Neural cell (in vitro differentiated cells): ENCODE results near the gene KLK6. TPM values are rescaled to one million over a fixed set of nuclear protein-coding genes. Genes with fewer than 3 reads are reported as not detected.

Source experiments
- H2AFZ ChIP-seq: fragments of 200-600, 300-800 bp; sonication (generic), shearing (Covaris generic); 2 replicates; pipeline ENCODE4 v1.6.0; 2014; ENCODE audit warnings: low read depth, mild to moderate bottlenecking, antibody characterized with exemption, low read length, moderate library complexity
- H3F3A ChIP-seq: fragments of 200-600 bp; shearing (Covaris generic); 2 replicates; pipeline ENCODE4 v1.6.1; 2016; ENCODE audit warnings: mild to moderate bottlenecking, moderate library complexity, mixed read lengths, antibody characterized with exemption, low read length; ENCODE audit not compliant: insufficient read depth, poor library complexity, severe bottlenecking
- H3K27ac ChIP-seq: fragments of 200-600, 300-800 bp; sonication (generic), shearing (Covaris generic); 2 replicates; pipeline ENCODE4 v1.5.1; 2014; ENCODE audit warnings: mild to moderate bottlenecking, low read length, moderate library complexity
- H3K27me3 ChIP-seq: fragments of 300-800, 200-600 bp; sonication (generic), shearing (Covaris generic); 2 replicates; pipeline ENCODE4 v1.6.0; 2014; ENCODE audit warnings: mild to moderate bottlenecking, low read depth, low read length, moderate library complexity; ENCODE audit not compliant: insufficient read depth
- H3K36me3 ChIP-seq: fragments of 300-800, 200-600 bp; sonication (generic), shearing (Covaris generic); 2 replicates; pipeline ENCODE4 v1.5.1; 2014; ENCODE audit warnings: mild to moderate bottlenecking, antibody characterized with exemption, low read length, moderate library complexity; ENCODE audit not compliant: insufficient read depth
- H3K4me2 ChIP-seq: fragments of 300-800, 200-600 bp; sonication (generic), shearing (Covaris generic); 2 replicates; pipeline ENCODE4 v1.6.0; 2014; ENCODE audit warnings: mild to moderate bottlenecking, low read length
- H3K4me3 ChIP-seq: fragments of 300-800, 200-600 bp; sonication (generic), shearing (Covaris generic); 2 replicates; pipeline ENCODE4 v1.5.1; 2014; ENCODE audit warnings: mild to moderate bottlenecking, low read length, moderate library complexity
- H3K79me2 ChIP-seq: fragments of 200-600 bp; shearing (Covaris generic); replicated peaks from 2 replicates; pipeline ENCODE4 v1.6.0; 2014; ENCODE audit warnings: mild to moderate bottlenecking, low read length, moderate library complexity; ENCODE audit not compliant: insufficient read depth
- H3K9ac ChIP-seq: fragments of 300-800, 200-600 bp; sonication (generic), shearing (Covaris generic); 2 replicates; pipeline ENCODE4 v1.6.1; 2016; ENCODE audit warnings: mild to moderate bottlenecking, low read length, mixed read lengths
- H3K9me2 ChIP-seq: fragments of 200-600 bp; shearing (Covaris generic); 2 replicates; pipeline ENCODE4 v1.6.1; 2016; ENCODE audit warnings: mild to moderate bottlenecking, low read length, mixed read lengths; ENCODE audit not compliant: insufficient read depth
- H3K9me3 ChIP-seq: fragments of 200-600, 300-800 bp; sonication (generic), shearing (Covaris generic); 2 replicates; pipeline ENCODE4 v1.6.1; 2016; ENCODE audit warnings: mild to moderate bottlenecking, mixed run types, low read length, moderate library complexity, mixed read lengths
- H4K20me1 ChIP-seq: fragments of 200-600 bp; shearing (Covaris generic); 2 replicates; pipeline ENCODE4 v1.6.1; 2016; ENCODE audit warnings: mild to moderate bottlenecking, mixed run types; ENCODE audit not compliant: insufficient read depth
- CTCF ChIP-seq: fragments of 450-650 bp; IDR thresholded peaks from 2 replicates; pipeline ENCODE4 v1.5.1; 2014; ENCODE audit warnings: antibody characterized with exemption, mild to moderate bottlenecking, moderate library complexity; ENCODE audit not compliant: poor library complexity, severe bottlenecking
- EP300 ChIP-seq: fragments of 450-650 bp; conservative IDR thresholded peaks from 2 replicates; pipeline ENCODE4 v1.6.1; 2014; ENCODE audit warnings: antibody characterized with exemption, mild to moderate bottlenecking, moderate library complexity; ENCODE audit not compliant: poor library complexity, severe bottlenecking
- EZH2 ChIP-seq: fragments of 200-600, 300-800 bp; shearing (Covaris generic), sonication (generic); IDR thresholded peaks from 2 replicates; pipeline ENCODE4 v1.6.1; 2014; ENCODE audit warnings: antibody characterized with exemption, low read length, borderline replicate concordance, mild to moderate bottlenecking; ENCODE audit not compliant: insufficient read depth, poor library complexity, severe bottlenecking
- MXI1 ChIP-seq: fragments of 450-650 bp; conservative IDR thresholded peaks from 2 replicates; pipeline ENCODE4 v1.6.1; 2014; ENCODE audit warnings: antibody characterized with exemption, mild to moderate bottlenecking; ENCODE audit not compliant: poor library complexity, severe bottlenecking
- POLR2AphosphoS5 ChIP-seq: IDR thresholded peaks from 2 replicates; pipeline ENCODE4 v1.6.1; 2012
- RAD21 ChIP-seq: fragments of 450-650 bp; conservative IDR thresholded peaks from 2 replicates; pipeline ENCODE4 v1.6.1; 2014; ENCODE audit warnings: antibody characterized with exemption, mild to moderate bottlenecking, moderate library complexity
- REST ChIP-seq: IDR thresholded peaks from 2 replicates; pipeline ENCODE4 v1.6.1; 2012; ENCODE audit warnings: borderline replicate concordance
- SMC3 ChIP-seq: fragments of 450-650 bp; conservative IDR thresholded peaks from 2 replicates; pipeline ENCODE4 v1.6.1; 2014; ENCODE audit warnings: antibody characterized with exemption, mild to moderate bottlenecking, moderate library complexity; ENCODE audit not compliant: poor library complexity
- TAF1 ChIP-seq: IDR thresholded peaks from 2 replicates; pipeline ENCODE4 v1.6.1; 2012; ENCODE audit warnings: low read depth
- polyA plus RNA-seq: library from polyadenylated mRNA; depleted of rRNA; stranded (reverse); fragments of >200 nt; gene quantifications from 2 replicates; pipeline ENCODE4 v1.2.3, GENCODE V29; 2014

KLK6 gene
- polyA plus RNA-seq, 1 donor from 2014 or later: not detected

GRCh38 chr19:50952910-50953309 is 16.5 kb downstream of the KLK6 start, which contains the start of gene KLK5:
Gene KLK5 (minus strand): TSS chr19:50953038. CDS start chr19:50952657, 381 bp downstream.
- no peaks in the 10 kb centered on the region for H3F3A ChIP-seq
- no peaks in the 10 kb centered on the region for H3K27me3 ChIP-seq
- H3K36me3 ChIP-seq: no peaks in the 10 kb centered on the region
- no peaks in the 10 kb centered on the region for H3K9me2 ChIP-seq
- no peak within 1 kb of the TSS for H2AFZ ChIP-seq
- no peaks in the 10 kb centered on the region for H3K9me3 ChIP-seq
- no peaks in the 10 kb centered on the region for H3K79me2 ChIP-seq
- no peak within 1 kb of the TSS for H3K4me3 ChIP-seq
- H3K27ac ChIP-seq: no peak within 1 kb of the TSS
- no peak for TF ChIP-seq TAF1
- no peak within 1 kb of the TSS for H3K4me2 ChIP-seq
- no peak within 1 kb of the TSS for H3K9ac ChIP-seq
- H4K20me1 ChIP-seq: no peaks in the 10 kb centered on the region

GRCh38 chr19:50949861-50950260 is 19.5 kb downstream of the KLK6 start:
- Histone ChIP-seq H3K4me3 (no peak overlapping the region), H3K4me2 (no peak overlapping the region), H4K20me1 (no peaks in the 10 kb centered on the region), H3K9me3 (peaks cover 3% of the 10 kb centered on the region), H3K36me3 (no peaks in the 10 kb centered on the region), H3K9ac (no peak overlapping the region), H3K9me2 (no peaks in the 10 kb centered on the region), H3F3A (no peaks in the 10 kb centered on the region), H3K79me2 (no peaks in the 10 kb centered on the region), H3K27ac (no peak overlapping the region), H3K27me3 (no peaks in the 10 kb centered on the region), H2AFZ (no peak overlapping the region)
- TF ChIP-seq CTCF: no peak
- TF ChIP-seq EZH2: no peak
- no peak for TF ChIP-seq SMC3
- no peak for TF ChIP-seq MXI1
- no peak for TF ChIP-seq TAF1
- TF ChIP-seq RAD21: no peak
- no peak for TF ChIP-seq POLR2AphosphoS5
- no peak for TF ChIP-seq EP300
- no peak for TF ChIP-seq REST

GRCh38 chr19:50947123-50947522 is 22.3 kb downstream of the KLK6 start:
- H3K9ac ChIP-seq: no peak overlapping the region
- H3K27me3 ChIP-seq: no peaks in the 10 kb centered on the region
- H3K79me2 ChIP-seq: no peaks in the 10 kb centered on the region
- H2AFZ ChIP-seq: no peak overlapping the region
- no peaks in the 10 kb centered on the region for H4K20me1 ChIP-seq
- H3K27ac ChIP-seq: no peak overlapping the region
- no peaks in the 10 kb centered on the region for H3K9me2 ChIP-seq
- TF ChIP-seq POLR2AphosphoS5 (no peak), RAD21 (no peak), MXI1 (no peak), EZH2 (no peak), TAF1 (no peak), EP300 (no peak), REST (no peak), SMC3 (no peak), CTCF (no peak)
- H3F3A ChIP-seq: no peaks in the 10 kb centered on the region
- no peak overlapping the region for H3K4me2 ChIP-seq
- H3K9me3 ChIP-seq: peaks cover 3% of the 10 kb centered on the region
- H3K36me3 ChIP-seq: no peaks in the 10 kb centered on the region
- no peak overlapping the region for H3K4me3 ChIP-seq
